Measurements from ENCODE around the gene GNAT3. TPM values are rescaled to one million over a fixed set of nuclear protein-coding genes. Genes with fewer than 3 reads are reported as not detected.

Gene GNAT3
- not detected in 2 replicates for total RNA-seq (2014; rRNA removed; shearing (Covaris generic); ENCODE audit: low replicate concordance)

DNA sequence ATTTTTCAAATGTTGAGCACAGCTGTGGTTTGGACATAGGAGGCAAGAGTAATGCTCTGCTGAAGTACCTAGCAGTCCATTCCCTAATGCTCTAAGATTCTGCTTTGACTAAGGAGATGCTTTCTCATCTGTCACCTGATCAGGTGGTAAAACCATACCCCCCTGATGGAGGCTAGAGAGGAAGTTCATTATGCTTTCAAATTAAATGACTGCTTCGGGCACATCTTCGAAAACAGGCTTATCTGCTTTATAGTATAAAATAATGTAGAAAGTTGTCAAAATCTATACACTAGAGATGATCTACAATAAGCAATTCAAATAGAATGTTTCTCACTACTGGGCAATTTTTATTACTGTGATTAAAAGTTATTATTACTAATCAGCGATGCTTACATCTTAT lies at the start of gene GNAT3:
TSS of gene GNAT3 (minus strand) at position 101 of the 400 bp plus-strand sequence. CDS start 138 bp downstream, outside the sequence.
- Histone ChIP-seq H3K27me3 (no peaks in the 10 kb centered on the region), H3K36me3 (no peaks in the 10 kb centered on the region), H3K9me3 (no peaks in the 10 kb centered on the region), H3K4me3 (no peak within 1 kb of the TSS)
- DNase-seq = no peak

- H3K4me3 ChIP-seq = no peak overlapping the region
- no peak for DNase-seq
Measured at GRCh38 chr7:80558116-80558515, 46.3 kb upstream of the GNAT3 start.

GRCh38 chr7:80552031-80552694 lies 40.3 kb upstream of the GNAT3 start:
- Histone ChIP-seq H3K4me3 (no peak overlapping the region), H3K36me3 (no peaks in the 10 kb centered on the region), H3K9me3 (no peaks in the 10 kb centered on the region), H3K27me3 (no peaks in the 10 kb centered on the region)
- DNase-seq = no peak

More at GRCh38 chr7:80558116-80558515, 46.3 kb upstream of the GNAT3 start:
- Histone ChIP-seq H3K27me3 (no peaks in the 10 kb centered on the region), H3K9me3 (peaks cover 2% of the 10 kb centered on the region; the same call in 1 of the 2 replicates), H3K36me3 (no peaks in the 10 kb centered on the region)

- H3K9me3 ChIP-seq = no peaks in the 10 kb centered on the region
- no peak for DNase-seq
- H3K36me3 ChIP-seq = no peaks in the 10 kb centered on the region
- no peak overlapping the region for H3K4me3 ChIP-seq
- H3K27me3 ChIP-seq = no peaks in the 10 kb centered on the region
Measured at GRCh38 chr7:80550005-80550404, 38.1 kb upstream of the GNAT3 start.

DNA sequence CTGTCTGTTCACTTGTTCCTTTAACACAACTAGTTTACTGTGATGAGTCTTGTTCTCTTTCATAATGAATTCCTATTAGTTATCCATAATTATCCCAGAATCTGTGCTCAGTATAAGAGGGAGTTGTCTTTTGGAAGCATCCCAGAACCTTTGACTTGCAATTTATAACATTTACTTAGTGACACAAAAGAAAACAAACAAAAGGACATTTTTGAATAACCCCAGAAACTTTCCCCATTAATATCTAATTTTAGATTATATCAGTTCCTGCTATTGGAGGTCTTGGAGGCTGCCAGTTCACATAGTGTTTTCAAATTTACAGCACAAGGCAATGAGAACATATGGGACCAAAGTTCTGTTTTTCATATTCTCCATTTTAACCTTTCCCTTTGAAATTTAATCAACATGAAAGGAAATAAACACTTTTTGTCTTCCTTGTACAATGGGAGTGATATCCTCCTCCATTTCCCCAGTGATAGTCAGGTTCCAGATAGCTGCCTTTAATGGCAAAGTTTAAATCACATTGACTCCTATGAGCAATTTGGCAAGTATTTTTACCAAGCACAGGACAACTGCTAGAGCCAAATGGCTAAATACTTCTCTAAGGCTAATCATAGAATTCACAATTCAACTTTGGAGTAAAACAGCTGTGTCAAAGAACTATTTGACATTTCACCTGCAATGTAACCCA lies 37.1 kb upstream of the GNAT3 start:
- no peaks in the 10 kb centered on the region for H3K9me3 ChIP-seq
- no peaks in the 10 kb centered on the region for H3K36me3 ChIP-seq
- H3K27me3 ChIP-seq = no peaks in the 10 kb centered on the region
- H3K4me3 ChIP-seq = no peak overlapping the region
- DNase-seq = no peak

GRCh38 chr7:80542398-80542797 lies 30.5 kb upstream of the GNAT3 start:
- DNase-seq = no peak
- Histone ChIP-seq H3K27me3 (no peaks in the 10 kb centered on the region), H3K4me3 (no peak overlapping the region), H3K36me3 (no peaks in the 10 kb centered on the region), H3K9me3 (no peaks in the 10 kb centered on the region)

- H3K4me3 ChIP-seq = no peak overlapping the region
- H3K36me3 ChIP-seq = no peaks in the 10 kb centered on the region
- no peak for DNase-seq
- H3K27me3 ChIP-seq = no peaks in the 10 kb centered on the region
- no peaks in the 10 kb centered on the region for H3K9me3 ChIP-seq
Measured at GRCh38 chr7:80540836-80541235, 29.0 kb upstream of the GNAT3 start.

DNA sequence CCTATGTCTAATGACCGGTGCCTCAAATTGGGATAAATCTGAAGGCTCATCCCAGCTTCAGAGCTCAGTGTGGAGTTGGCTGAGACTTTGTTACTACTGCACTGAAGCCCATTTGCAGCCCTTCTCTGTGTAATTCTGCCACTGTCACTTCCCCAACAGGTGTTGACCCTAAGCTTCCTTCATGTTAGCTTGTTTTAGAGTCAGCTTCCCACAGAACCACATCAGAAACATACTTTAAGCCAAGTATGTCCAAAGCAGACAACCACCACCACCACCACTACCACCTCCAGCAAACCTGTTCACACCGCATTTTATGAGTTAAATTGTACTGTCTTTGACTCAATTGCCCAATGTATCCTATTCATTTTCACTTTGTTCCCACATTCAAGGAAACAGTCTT lies 25.2 kb upstream of the GNAT3 start:
- Histone ChIP-seq H3K36me3 (no peaks in the 10 kb centered on the region), H3K27me3 (no peaks in the 10 kb centered on the region), H3K9me3 (no peaks in the 10 kb centered on the region), H3K4me3 (no peak overlapping the region)
- no peak for DNase-seq

GRCh38 chr7:80536426-80536825 lies 24.6 kb upstream of the GNAT3 start:
- Histone ChIP-seq H3K27me3 (no peaks in the 10 kb centered on the region), H3K36me3 (no peaks in the 10 kb centered on the region), H3K9me3 (no peaks in the 10 kb centered on the region), H3K4me3 (no peak overlapping the region)
- no peak for DNase-seq

DNA sequence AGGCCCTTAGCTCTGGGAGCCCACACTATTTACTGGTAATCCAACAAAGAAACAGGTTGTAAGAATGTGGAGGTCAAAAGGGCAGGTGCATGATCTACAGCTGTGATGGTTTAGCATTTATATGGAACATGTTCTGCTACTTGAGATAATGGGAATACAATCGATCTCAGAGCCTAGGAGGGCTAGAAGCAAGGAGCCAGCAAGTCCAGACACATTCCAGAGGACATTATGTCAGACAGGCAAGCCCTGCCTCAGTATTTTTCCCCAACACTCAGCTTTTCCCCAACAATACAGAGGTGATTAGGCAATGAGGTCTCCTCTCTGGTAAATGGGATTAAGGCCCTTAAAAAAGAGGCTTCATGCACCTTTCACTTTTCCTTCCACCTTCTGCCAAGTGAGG lies 21.4 kb upstream of the GNAT3 start:
- H3K9me3 ChIP-seq = no peaks in the 10 kb centered on the region
- no peaks in the 10 kb centered on the region for H3K36me3 ChIP-seq
- no peaks in the 10 kb centered on the region for H3K27me3 ChIP-seq
- DNase-seq = no peak
- H3K4me3 ChIP-seq = no peak overlapping the region

DNA sequence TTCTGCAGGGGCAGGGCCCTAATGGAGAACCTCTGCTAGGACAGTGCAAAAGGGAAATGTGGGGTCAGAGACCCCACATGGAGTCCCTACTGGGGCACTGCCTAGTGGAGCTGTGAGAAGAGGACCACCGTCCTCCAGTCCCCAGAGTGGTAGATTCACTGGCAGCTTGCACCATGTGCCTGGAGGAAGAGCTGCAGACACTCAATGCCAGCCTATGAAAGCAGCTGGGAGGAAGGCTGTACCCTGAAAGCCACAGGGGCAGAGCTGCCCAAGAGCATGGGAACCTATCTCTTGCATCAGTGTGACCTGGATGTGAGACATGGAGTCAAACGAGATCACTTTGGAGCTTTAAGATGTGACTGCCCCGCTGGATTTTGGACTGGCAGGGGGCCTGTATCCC lies 20.3 kb upstream of the GNAT3 start:
- Histone ChIP-seq H3K27me3 (no peaks in the 10 kb centered on the region), H3K9me3 (no peaks in the 10 kb centered on the region), H3K4me3 (no peak overlapping the region), H3K36me3 (no peaks in the 10 kb centered on the region)
- no peak for DNase-seq

DNA sequence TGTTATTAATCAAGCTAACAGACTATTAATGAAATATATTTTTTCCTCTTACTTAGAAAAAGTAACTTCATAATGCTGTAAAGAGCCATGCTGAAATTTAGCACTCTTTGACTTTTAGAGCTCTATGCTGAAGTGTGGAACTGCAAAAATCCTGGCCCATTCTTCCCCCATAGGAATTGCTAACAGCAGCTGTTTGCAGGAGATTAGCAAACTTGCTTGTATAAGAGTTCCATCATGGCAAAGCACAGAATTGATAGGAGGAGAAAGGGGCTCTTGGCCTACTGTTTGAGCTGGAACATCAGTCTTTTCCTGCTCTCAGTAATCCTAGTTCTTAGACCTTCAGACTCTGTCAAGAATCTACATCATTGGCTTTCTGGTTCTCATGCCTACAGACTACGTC lies 18.3 kb upstream of the GNAT3 start:
- Histone ChIP-seq H3K4me3 (no peak overlapping the region), H3K9me3 (no peaks in the 10 kb centered on the region), H3K27me3 (no peaks in the 10 kb centered on the region), H3K36me3 (no peaks in the 10 kb centered on the region)
- no peak for DNase-seq

DNA sequence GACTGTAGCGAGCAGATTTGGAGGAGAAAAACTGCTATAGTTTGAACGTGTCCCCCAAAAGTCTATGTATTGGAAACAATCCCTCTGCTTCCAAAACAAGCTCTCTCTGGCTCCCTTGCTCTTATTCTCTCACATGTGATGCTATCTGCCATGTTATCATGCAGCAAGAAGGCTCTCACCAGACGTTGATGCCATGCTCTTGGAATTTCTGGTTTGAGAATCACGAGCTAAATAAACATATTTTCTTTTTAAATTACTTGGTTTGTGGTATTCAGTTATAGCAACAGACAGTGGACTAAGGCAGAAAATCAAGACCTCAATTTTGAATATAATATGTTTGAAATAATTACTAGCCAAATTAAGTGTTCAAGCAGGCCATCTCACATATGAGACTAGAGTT lies 17.5 kb upstream of the GNAT3 start:
- H3K27me3 ChIP-seq = no peaks in the 10 kb centered on the region
- no peaks in the 10 kb centered on the region for H3K36me3 ChIP-seq
- H3K4me3 ChIP-seq = no peak overlapping the region
- no peak for DNase-seq
- no peaks in the 10 kb centered on the region for H3K9me3 ChIP-seq

DNA sequence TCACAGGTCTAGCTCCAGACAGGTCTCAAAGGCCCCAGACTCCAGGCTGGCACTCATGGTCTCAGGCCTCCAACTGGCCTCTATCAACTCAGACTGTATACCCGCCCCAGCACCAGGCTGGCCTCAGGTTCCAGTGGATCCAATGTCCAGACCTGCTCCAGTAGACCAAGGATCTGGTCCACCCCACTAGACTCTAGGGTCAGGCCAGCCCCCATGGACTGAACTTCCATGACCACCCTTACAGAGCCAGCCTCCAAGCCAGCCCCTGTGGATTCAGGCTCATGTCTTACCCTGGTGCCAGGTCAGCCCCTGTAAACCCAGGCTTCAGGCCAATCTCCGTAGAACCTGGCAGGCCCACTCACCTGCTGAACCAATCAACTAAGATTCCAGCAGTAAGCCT lies 16.8 kb upstream of the GNAT3 start:
- Histone ChIP-seq H3K27me3 (no peaks in the 10 kb centered on the region), H3K4me3 (no peak overlapping the region), H3K36me3 (no peaks in the 10 kb centered on the region), H3K9me3 (no peaks in the 10 kb centered on the region)
- DNase-seq = no peak

GRCh38 chr7:80526472-80526871 lies 14.6 kb upstream of the GNAT3 start:
- no peak for DNase-seq
- no peaks in the 10 kb centered on the region for H3K9me3 ChIP-seq
- H3K4me3 ChIP-seq = no peak overlapping the region
- no peaks in the 10 kb centered on the region for H3K36me3 ChIP-seq
- no peaks in the 10 kb centered on the region for H3K27me3 ChIP-seq

- Histone ChIP-seq H3K9me3 (no peaks in the 10 kb centered on the region), H3K4me3 (no peak overlapping the region), H3K27me3 (no peaks in the 10 kb centered on the region), H3K36me3 (no peaks in the 10 kb centered on the region)
- DNase-seq = no peak
Measured at GRCh38 chr7:80524693-80525092, 12.8 kb upstream of the GNAT3 start.

GRCh38 chr7:80521809-80522208 lies 9.9 kb upstream of the GNAT3 start:
- H3K27me3 ChIP-seq = no peaks in the 10 kb centered on the region
- DNase-seq = no peak
- H3K36me3 ChIP-seq = no peaks in the 10 kb centered on the region
- no peaks in the 10 kb centered on the region for H3K9me3 ChIP-seq
- H3K4me3 ChIP-seq = no peak overlapping the region

DNA sequence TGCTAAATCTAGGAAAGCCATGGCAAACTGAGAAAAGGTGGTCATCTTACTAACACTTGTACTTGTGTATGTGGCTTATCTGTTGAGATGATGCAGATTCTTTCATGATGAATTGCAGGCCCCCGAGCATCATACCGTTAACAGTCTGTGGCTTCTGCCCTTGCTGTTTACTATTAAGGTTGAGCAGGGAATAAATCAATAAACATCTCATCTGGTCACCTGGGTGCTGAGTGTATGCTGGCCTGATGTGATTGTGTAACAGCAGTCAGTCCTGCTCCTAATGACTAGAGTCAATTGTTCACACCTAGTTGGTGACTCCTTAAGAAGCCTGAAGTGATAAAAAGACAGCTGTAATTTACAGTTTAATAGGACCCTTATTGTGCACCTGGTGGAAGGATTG lies 8.3 kb upstream of the GNAT3 start:
- no peaks in the 10 kb centered on the region for H3K27me3 ChIP-seq
- DNase-seq = no peak

More for the DNA sequence above, 8.3 kb upstream of the GNAT3 start:
- H3K4me3 ChIP-seq = no peak overlapping the region
- no peaks in the 10 kb centered on the region for H3K36me3 ChIP-seq
- H3K9me3 ChIP-seq = no peaks in the 10 kb centered on the region

Data from MG63 (cell line).